IMR-90 (cell line): ENCODE data around the gene MICB. TPM values are rescaled to one million over a fixed set of nuclear protein-coding genes. Genes with fewer than 3 reads are reported as not detected.

Experiments used
- ATAC-seq: fragments of 200-7000 bp; cut with Tn5 transposase; 2 replicates; pipeline ENCODE4 v1.9.1; 2020; ENCODE audit warnings: low read depth, mild to moderate bottlenecking, moderate library complexity
- BruUV-seq: library from RNA; stranded (reverse); fragments of 400-500 nt; replicated peaks from 2 replicates; lab custom pipeline; 2021; lab: Mats Ljungman, UMichigan
- CTCF ChIA-PET: fragments of 300-600 bp; formaldehyde crosslinking; extraction: SDS; loops from one replicate; lab custom pipeline; 2021; ENCODE audit warnings: antibody characterized with exemption; lab: Yijun Ruan, JAX
- POLR2A ChIA-PET: fragments of 300-600 bp; sonication (Branson Sonifier 250); formaldehyde crosslinking; loops from one replicate; lab custom pipeline; 2022; ENCODE audit warnings: antibody characterized with exemption; ENCODE audit not compliant: unreplicated experiment; lab: Charles Lee
- DNase-seq: peaks from one replicate; pipeline ENCODE4 v3.0.0; 2013
- H2AFZ ChIP-seq: replicated peaks from 2 replicates; pipeline ENCODE3; 2013; ENCODE audit warnings: low read length, mild to moderate bottlenecking; ENCODE audit not compliant: poor library complexity
- H2AK5ac ChIP-seq: 2 replicates; pipeline ENCODE4 v1.6.1; 2013; ENCODE audit warnings: low read depth, low read length, inconsistent platforms
- H2AK9ac ChIP-seq: replicated peaks from 2 replicates; pipeline ENCODE3; 2013; ENCODE audit warnings: mild to moderate bottlenecking, low read depth, low read length, moderate library complexity; ENCODE audit not compliant: poor library complexity
- H2BK120ac ChIP-seq: 2 replicates; pipeline ENCODE4 v1.6.1; 2013; ENCODE audit warnings: low read depth, low read length, inconsistent platforms
- H2BK15ac ChIP-seq: 3 replicates; pipeline ENCODE4 v1.6.1; 2013; ENCODE audit warnings: low read depth, low read length, inconsistent platforms
- H2BK20ac ChIP-seq: 2 replicates; pipeline ENCODE4 v1.6.1; 2013; ENCODE audit warnings: low read depth, mild to moderate bottlenecking, inconsistent platforms, low read length, moderate library complexity
- H2BK5ac ChIP-seq: 2 replicates; pipeline ENCODE4 v1.6.1; 2013; ENCODE audit warnings: mild to moderate bottlenecking, low read depth, low read length, inconsistent platforms; ENCODE audit not compliant: poor library complexity, severe bottlenecking
- H3K14ac ChIP-seq: replicated peaks from 2 replicates; pipeline ENCODE4 v1.6.1; 2013; ENCODE audit warnings: low read depth, low read length, inconsistent platforms
- H3K18ac ChIP-seq: 2 replicates; pipeline ENCODE4 v1.6.1; 2013; ENCODE audit warnings: low read depth, low read length, control low read depth
- H3K23ac ChIP-seq: 2 replicates; pipeline ENCODE4 v1.6.1; 2013; ENCODE audit warnings: low read depth, low read length, inconsistent platforms
- H3K27ac ChIP-seq: 2 replicates; pipeline ENCODE4 v1.5.1; 2013; ENCODE audit warnings: mild to moderate bottlenecking, control low read depth, low read length; ENCODE audit not compliant: insufficient read depth
- H3K27me3 ChIP-seq: 2 replicates; pipeline ENCODE4 v1.6.1; 2013; ENCODE audit warnings: low read length; ENCODE audit not compliant: control insufficient read depth, insufficient read depth
- H3K36me3 ChIP-seq: 2 replicates; pipeline ENCODE4 v1.6.1; 2013; ENCODE audit warnings: low read length, mixed read lengths; ENCODE audit not compliant: control insufficient read depth, insufficient read depth
- H3K4ac ChIP-seq: 2 replicates; pipeline ENCODE4 v1.6.1; 2013; ENCODE audit warnings: low read depth, low read length, inconsistent platforms
- H3K4me1 ChIP-seq: 2 replicates; pipeline ENCODE4 v1.6.1; 2013; ENCODE audit warnings: low read length, mixed read lengths; ENCODE audit not compliant: control insufficient read depth, insufficient read depth
- H3K4me2 ChIP-seq: 2 replicates; pipeline ENCODE4 v1.6.1; 2013; ENCODE audit warnings: low read depth, mild to moderate bottlenecking, control low read depth, low read length, moderate library complexity
- H3K4me3 ChIP-seq: 2 replicates; pipeline ENCODE4 v1.5.1; 2013; ENCODE audit warnings: low read depth, mild to moderate bottlenecking, control low read depth, low read length, moderate library complexity; ENCODE audit not compliant: insufficient read depth
- H3K56ac ChIP-seq: 2 replicates; pipeline ENCODE4 v1.6.1; 2013; ENCODE audit warnings: low read length, inconsistent platforms; ENCODE audit not compliant: insufficient read depth; ENCODE audit errors: extremely low read depth
- H3K79me1 ChIP-seq, 2 experiments: 2 replicates each; pipeline ENCODE4 v1.6.1; 2013; ENCODE audit warnings: low read length in 2 of 2, inconsistent platforms in 1 of 2, low read depth in 1 of 2
- H3K9ac ChIP-seq: 2 replicates; pipeline ENCODE4 v1.6.1; 2013; ENCODE audit warnings: low read depth, low read length, control low read depth
- H3K9me1 ChIP-seq: 2 replicates; pipeline ENCODE4 v1.6.1; 2013; ENCODE audit warnings: low read length, inconsistent platforms; ENCODE audit not compliant: insufficient read depth
- H3K9me3 ChIP-seq: 2 replicates; pipeline ENCODE4 v1.6.1; 2013; ENCODE audit warnings: low read length; ENCODE audit not compliant: control insufficient read depth, insufficient read depth
- H4K20me1 ChIP-seq: 2 replicates; pipeline ENCODE4 v1.6.1; 2013; ENCODE audit warnings: low read length, inconsistent platforms; ENCODE audit not compliant: insufficient read depth
- H4K5ac ChIP-seq: 2 replicates; pipeline ENCODE4 v1.6.1; 2013; ENCODE audit warnings: mild to moderate bottlenecking, low read depth, low read length, control low read depth
- H4K8ac ChIP-seq, 2 experiments: 2 replicates each; pipeline ENCODE4 v1.6.1; 2013; ENCODE audit warnings: low read depth in 2 of 2, low read length in 2 of 2, control low read depth in 1 of 2, inconsistent platforms in 1 of 2
- H4K91ac ChIP-seq: 2 replicates; pipeline ENCODE4 v1.6.1; 2013; ENCODE audit warnings: low read depth, low read length, inconsistent platforms; ENCODE audit not compliant: insufficient read depth
- BHLHE40 ChIP-seq: fragments of 150-350 bp; IDR thresholded peaks from 2 replicates; pipeline ENCODE4 v1.6.1; 2016; ENCODE audit warnings: mild to moderate bottlenecking, low read depth, low read length
- CEBPB ChIP-seq: IDR thresholded peaks from 2 replicates; pipeline ENCODE4 v1.6.1; 2012; ENCODE audit warnings: low read depth, low read length, improper control_type of control experiment
- CHD1 ChIP-seq: IDR thresholded peaks from 2 replicates; pipeline ENCODE4 v1.6.1; 2012; ENCODE audit warnings: low read depth, low read length, improper control_type of control experiment
- ELK1 ChIP-seq: fragments of 150-350 bp; IDR thresholded peaks from 2 replicates; pipeline ENCODE4 v1.6.1; 2016; ENCODE audit warnings: low read depth, mild to moderate bottlenecking, low read length, moderate library complexity, borderline replicate concordance
- FOS ChIP-seq: fragments of 150-350 bp; IDR thresholded peaks from 2 replicates; pipeline ENCODE4 v1.6.1; 2016; ENCODE audit warnings: low read depth, low read length
- MAFK ChIP-seq: IDR thresholded peaks from 2 replicates; pipeline ENCODE4 v1.6.1; 2012; ENCODE audit warnings: low read depth, low read length, improper control_type of control experiment
- MAZ ChIP-seq: IDR thresholded peaks from 2 replicates; pipeline ENCODE4 v1.6.1; 2012; ENCODE audit warnings: low read depth, mild to moderate bottlenecking, low read length, improper control_type of control experiment, moderate library complexity, borderline replicate concordance
- MXI1 ChIP-seq: IDR thresholded peaks from 2 replicates; pipeline ENCODE4 v1.6.1; 2012; ENCODE audit warnings: low read depth, mild to moderate bottlenecking, low read length, moderate library complexity, borderline replicate concordance
- NFE2L2 ChIP-seq: fragments of 150-350 bp; IDR thresholded peaks from 2 replicates; pipeline ENCODE4 v1.6.1; 2016; ENCODE audit warnings: low read depth, mild to moderate bottlenecking, low read length
- POLR2A ChIP-seq: IDR thresholded peaks from 2 replicates; pipeline ENCODE4 v1.6.1; 2012; ENCODE audit warnings: mild to moderate bottlenecking, low read depth, low read length
- RAD21 ChIP-seq: IDR thresholded peaks from 2 replicates; pipeline ENCODE4 v1.6.1; 2012; ENCODE audit warnings: low read length, improper control_type of control experiment
- RCOR1 ChIP-seq: IDR thresholded peaks from 2 replicates; pipeline ENCODE4 v1.6.1; 2012; ENCODE audit warnings: mild to moderate bottlenecking, low read length, improper control_type of control experiment; ENCODE audit not compliant: insufficient replicate concordance
- RFX5 ChIP-seq: IDR thresholded peaks from 2 replicates; pipeline ENCODE4 v1.8.0; 2012; ENCODE audit warnings: low read depth, mild to moderate bottlenecking, low read length, moderate library complexity
- SMC3 ChIP-seq: fragments of 150-350 bp; IDR thresholded peaks from 2 replicates; pipeline ENCODE4 v1.6.1; 2016; ENCODE audit warnings: low read depth, mild to moderate bottlenecking, antibody characterized with exemption, low read length, moderate library complexity
- USF2 ChIP-seq: fragments of 150-350 bp; IDR thresholded peaks from 2 replicates; pipeline ENCODE4 v1.6.1; 2017; ENCODE audit warnings: mild to moderate bottlenecking, antibody characterized with exemption, low read length, low read depth
- WGBS, 2 experiments: methylation state at CpG; one replicate each; pipeline versions ENCODE4 v1.1.5 to v1.1.7; 2013; ENCODE audit warnings: missing lambda C conversion rate in 2 of 2; ENCODE audit not compliant: insufficient read length in 1 of 2; ENCODE audit errors: extremely low coverage in 2 of 2; 5-methylcytosine and 5-hydroxymethylcytosine counted together
- dilution Hi-C: fragments of 300-500 bp; cut with HindIII; formaldehyde crosslinking; loops from one replicate; pipeline ENCODE4 v1.14.3; 2018; ENCODE audit warnings: low sequenced_read_pairs; ENCODE audit not compliant: unreplicated experiment
- in situ Hi-C: fragments of 300-500 bp; cut with MboI; formaldehyde crosslinking; loops from 3 replicates; pipeline ENCODE4 v1.14.3; 2019; ENCODE audit warnings: low sequenced_read_pairs, inconsistent platforms, mixed read lengths
- intact Hi-C: fragments of 100-400 bp; cut with micrococcal nuclease; formaldehyde crosslinking; loops from 2 replicates; pipeline ENCODE4 v1.10.0; 2022
- polyA plus RNA-seq, 3 experiments: library from polyadenylated mRNA; depleted of rRNA; stranded (reverse); fragments of >200 nt; gene quantifications; 2 replicates each; pipeline ENCODE4 v1.2.3, GENCODE V29; 2012; ENCODE audit warnings: low replicate concordance in 1 of 3
- total RNA-seq: library from RNA; depleted of rRNA; stranded (reverse); fragments of >200 nt; gene quantifications from 2 replicates; pipeline ENCODE4 v1.2.3, GENCODE V29; 2012
- TF ChIP-seq, protein P1 (sequence below): conservative IDR thresholded peaks from 2 replicates; pipeline ENCODE4 v1.5.1; 2012; ENCODE audit warnings: mild to moderate bottlenecking, low read depth, low read length, improper control_type of control experiment

MICB gene
- total and polyA plus RNA-seq, 2 of the 4 experiments (the other 2 are of a cell fraction) = 9.6 to 11.1 TPM

DNA sequence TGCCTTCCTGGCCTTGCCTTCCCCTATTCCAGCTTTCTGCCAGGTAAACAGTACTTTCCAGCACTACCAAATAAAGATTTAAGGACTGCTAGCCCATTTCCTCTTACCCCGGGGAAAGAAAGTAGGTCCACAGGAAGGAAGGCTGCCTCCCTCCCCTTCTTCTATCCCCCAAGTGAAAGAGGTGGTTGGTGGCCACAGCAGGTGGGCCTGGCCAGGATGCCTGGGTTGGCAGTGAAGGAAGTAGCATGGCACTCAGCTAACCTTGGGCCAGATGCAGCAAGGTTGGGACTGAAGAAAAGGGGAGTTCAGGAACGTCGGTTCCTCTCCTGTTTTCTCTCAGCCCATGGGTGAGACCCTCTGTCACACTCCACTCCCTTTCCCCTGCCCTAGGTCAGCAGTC is 58.4 kb downstream of the MICB start:
- Histone ChIP-seq H3K36me3 (peaks cover 34% of the 10 kb centered on the region), H3K14ac (no peak overlapping the region), H4K8ac (no peak overlapping the region), H2BK5ac (no peak overlapping the region), H3K18ac (no peak overlapping the region), H4K91ac (no peak overlapping the region), H3K4me2 (no peak overlapping the region), H3K23ac (no peak overlapping the region), H2BK15ac (no peak overlapping the region), H2AK5ac (no peak overlapping the region), H2BK20ac (no peak overlapping the region), H3K4me3 (no peak overlapping the region), H3K4ac (no peak overlapping the region), H3K9me1 (peaks cover 18% of the 10 kb centered on the region; the same call in 1 of the 2 replicates), H3K4me1 (peaks cover 18% of the 10 kb centered on the region), H2AK9ac (no peak overlapping the region), H3K9ac (no peak overlapping the region), H3K27ac (no peak overlapping the region), H2AFZ (no peak overlapping the region), H4K5ac (no peak overlapping the region), H3K27me3 (no peaks in the 10 kb centered on the region), H3K56ac (no peak overlapping the region), H3K79me1 (peaks cover 12 to 26% of the 10 kb centered on the region in 2 experiments), H2BK120ac (no peak overlapping the region), H3K9me3 (no peaks in the 10 kb centered on the region), H4K20me1 (no peaks in the 10 kb centered on the region)
- intact Hi-C loops (no loop called here), dilution Hi-C loops (no loop called here), in situ Hi-C loops (no loop called here)
- DNase-seq = no peak
- BruUV-seq = no TSS peak
- POLR2A ChIA-PET = no interaction called here
- no peak for TF ChIP-seq BHLHE40
- no peak for TF ChIP-seq POLR2A
- no peak for TF ChIP-seq RCOR1
- TF ChIP-seq, protein P1, sequence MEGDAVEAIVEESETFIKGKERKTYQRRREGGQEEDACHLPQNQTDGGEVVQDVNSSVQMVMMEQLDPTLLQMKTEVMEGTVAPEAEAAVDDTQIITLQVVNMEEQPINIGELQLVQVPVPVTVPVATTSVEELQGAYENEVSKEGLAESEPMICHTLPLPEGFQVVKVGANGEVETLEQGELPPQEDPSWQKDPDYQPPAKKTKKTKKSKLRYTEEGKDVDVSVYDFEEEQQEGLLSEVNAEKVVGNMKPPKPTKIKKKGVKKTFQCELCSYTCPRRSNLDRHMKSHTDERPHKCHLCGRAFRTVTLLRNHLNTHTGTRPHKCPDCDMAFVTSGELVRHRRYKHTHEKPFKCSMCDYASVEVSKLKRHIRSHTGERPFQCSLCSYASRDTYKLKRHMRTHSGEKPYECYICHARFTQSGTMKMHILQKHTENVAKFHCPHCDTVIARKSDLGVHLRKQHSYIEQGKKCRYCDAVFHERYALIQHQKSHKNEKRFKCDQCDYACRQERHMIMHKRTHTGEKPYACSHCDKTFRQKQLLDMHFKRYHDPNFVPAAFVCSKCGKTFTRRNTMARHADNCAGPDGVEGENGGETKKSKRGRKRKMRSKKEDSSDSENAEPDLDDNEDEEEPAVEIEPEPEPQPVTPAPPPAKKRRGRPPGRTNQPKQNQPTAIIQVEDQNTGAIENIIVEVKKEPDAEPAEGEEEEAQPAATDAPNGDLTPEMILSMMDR = no peak
- no peak for TF ChIP-seq MAZ
- no peak for TF ChIP-seq CHD1
- no peak for TF ChIP-seq MXI1
- no peak for TF ChIP-seq FOS
- no peak for TF ChIP-seq RAD21
- TF ChIP-seq ELK1 = no peak
- no peak for TF ChIP-seq MAFK
- TF ChIP-seq RFX5 = no peak
- TF ChIP-seq SMC3 = no peak
- TF ChIP-seq USF2 = no peak
- no peak for TF ChIP-seq NFE2L2
- no peak for TF ChIP-seq CEBPB
- CTCF ChIA-PET = no interaction called here
- ATAC-seq = no peak
- WGBS, 2 experiments = no CpG with 5 or more reads among the region's 3 CpGs
